Measurements from ENCODE around the gene SKA1.

The SKA1 gene

DNA sequence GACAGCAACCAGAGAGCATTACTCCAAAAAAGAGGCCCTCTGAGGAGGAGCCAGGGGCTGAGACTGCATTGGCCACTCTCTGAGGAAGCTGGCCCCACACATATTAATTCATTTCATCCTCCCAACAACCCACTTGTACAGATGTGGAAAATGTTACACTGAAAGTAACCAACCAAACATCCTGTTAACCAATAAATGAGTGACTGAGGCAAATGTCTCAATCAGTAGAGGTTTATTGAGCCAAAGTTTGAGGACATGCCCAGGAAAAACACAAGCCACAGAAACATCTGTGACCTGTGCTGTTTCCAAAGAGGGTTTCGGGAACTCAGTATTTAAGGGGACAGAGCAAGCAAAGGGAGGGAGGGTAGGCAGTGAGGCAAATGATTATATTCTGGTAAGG, 53.0 kb downstream of the SKA1 start:
- TF ChIP-seq, protein P1, sequence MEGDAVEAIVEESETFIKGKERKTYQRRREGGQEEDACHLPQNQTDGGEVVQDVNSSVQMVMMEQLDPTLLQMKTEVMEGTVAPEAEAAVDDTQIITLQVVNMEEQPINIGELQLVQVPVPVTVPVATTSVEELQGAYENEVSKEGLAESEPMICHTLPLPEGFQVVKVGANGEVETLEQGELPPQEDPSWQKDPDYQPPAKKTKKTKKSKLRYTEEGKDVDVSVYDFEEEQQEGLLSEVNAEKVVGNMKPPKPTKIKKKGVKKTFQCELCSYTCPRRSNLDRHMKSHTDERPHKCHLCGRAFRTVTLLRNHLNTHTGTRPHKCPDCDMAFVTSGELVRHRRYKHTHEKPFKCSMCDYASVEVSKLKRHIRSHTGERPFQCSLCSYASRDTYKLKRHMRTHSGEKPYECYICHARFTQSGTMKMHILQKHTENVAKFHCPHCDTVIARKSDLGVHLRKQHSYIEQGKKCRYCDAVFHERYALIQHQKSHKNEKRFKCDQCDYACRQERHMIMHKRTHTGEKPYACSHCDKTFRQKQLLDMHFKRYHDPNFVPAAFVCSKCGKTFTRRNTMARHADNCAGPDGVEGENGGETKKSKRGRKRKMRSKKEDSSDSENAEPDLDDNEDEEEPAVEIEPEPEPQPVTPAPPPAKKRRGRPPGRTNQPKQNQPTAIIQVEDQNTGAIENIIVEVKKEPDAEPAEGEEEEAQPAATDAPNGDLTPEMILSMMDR (IDR thresholded peaks at IDR 0.05): no peak

DNA sequence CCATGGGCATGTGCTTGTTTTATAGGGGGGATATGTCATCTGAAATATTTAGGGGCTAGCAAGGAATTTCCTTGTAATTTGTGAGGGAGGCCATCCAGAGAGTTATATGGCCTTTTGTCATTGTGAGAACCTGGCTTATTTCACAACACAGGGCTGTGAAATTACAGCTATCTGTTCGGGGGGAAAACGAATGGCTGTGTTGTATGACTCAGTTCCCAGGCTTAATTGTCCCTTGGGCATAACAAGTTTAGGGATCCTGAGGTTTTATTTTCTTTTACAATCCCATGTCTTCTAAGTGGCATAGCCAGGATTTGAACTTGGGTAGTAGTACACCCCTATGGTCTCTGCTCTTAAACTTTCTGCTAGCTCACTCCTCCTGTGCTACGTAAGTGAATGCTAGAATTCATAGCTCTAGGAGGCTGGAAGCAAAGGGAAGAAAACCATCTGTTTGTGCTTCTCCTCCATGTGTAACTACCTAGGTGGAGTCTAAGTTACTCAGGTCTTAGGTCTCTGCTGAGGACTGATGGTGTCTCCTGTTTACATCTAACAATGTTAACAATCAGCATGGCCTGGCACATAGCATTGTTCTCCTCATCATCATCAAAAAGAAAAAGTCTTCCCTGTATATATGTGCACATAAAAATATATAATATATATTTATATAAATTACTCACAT, 53.8 kb downstream of the SKA1 start:
- TF ChIP-seq, protein P1 (IDR thresholded peaks at IDR 0.05): no peak

DNA sequence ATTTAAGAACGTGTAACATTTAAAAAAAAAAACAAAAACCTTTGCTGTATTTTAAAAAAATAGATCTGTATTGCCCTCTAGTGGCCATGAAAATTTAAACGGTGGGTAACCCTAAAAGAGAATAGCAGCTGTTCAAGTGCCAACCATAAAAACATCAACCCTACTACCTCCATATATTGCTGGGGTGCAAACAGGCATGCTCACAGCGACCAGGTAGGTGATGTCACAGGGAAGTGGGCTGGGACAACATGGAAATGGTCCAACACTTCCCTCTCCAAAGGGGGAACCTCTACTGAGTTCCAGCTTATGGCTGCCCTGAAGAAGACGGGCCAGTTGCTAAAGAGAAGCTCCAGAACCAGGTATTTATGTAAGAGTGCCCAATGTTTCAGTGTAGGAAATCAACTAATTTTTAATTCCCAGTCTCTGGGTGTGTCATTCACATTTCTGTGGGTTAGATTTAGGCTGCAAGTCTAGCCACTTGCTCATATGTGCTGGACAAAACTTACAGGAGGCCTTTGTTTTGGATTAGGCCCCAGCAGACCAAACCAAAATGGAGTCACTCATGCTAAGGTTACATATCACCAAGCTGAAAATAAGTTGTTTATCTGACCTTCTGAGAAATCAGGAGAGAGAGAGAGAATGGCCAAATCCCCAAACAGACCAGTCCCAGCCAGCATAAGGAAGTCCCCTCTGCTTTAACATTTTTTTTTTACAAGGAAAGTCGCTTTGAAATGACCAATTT, 54.5 kb downstream of the SKA1 start:
- TF ChIP-seq, protein P1 (IDR thresholded peaks at IDR 0.05): peak; percentile 51; the same call in 1 of the 2 replicates

DNA sequence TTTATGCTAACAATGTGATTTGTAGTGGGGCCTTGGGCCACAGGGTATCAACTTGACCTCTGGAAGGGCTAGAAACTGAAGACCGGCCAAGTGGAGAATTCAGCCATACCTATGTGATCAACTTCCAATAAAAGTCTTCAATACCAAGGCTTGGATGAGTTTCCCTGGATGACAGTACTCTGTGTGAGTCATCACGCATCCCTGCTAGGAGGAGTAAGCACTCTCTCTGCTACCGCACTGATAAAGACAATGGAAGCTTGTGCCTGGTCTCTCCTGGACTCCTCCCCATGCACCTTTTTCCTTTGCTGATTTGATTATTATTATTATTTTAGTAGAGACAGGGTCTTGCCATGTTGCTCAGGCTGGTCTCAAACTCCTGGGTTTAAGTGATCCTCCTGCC, 58.1 kb downstream of the SKA1 start:
- TF ChIP-seq, protein P1 (IDR thresholded peaks at IDR 0.05): no peak

DNA sequence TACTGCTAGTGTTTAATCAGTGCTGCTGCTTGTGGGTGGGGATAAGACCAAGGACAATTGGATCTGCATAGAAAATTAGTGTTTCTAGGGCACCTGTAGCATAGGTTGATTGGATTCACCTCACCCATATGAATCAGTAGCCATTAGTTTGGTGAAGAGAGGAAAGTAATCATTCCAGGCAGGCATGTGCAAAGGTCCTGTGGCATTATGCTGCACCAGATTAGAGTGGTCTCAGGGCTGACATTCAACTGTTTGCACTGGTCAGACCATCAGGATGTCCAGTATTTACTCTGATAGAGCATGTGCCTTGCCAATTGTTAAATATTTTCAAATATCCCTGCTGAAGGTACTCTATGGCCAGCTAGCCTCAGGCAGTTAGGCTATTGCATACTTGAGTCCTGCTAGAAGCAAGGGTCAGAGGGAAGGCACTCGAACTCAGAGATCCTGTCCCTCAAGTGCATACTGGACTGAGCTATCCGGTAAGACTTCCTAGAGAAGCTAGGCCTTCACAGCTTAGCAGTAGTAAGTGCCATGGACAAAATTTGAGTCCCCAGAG, 64.7 kb downstream of the SKA1 start:
- TF ChIP-seq, protein P1 (IDR thresholded peaks at IDR 0.05): no peak

DNA sequence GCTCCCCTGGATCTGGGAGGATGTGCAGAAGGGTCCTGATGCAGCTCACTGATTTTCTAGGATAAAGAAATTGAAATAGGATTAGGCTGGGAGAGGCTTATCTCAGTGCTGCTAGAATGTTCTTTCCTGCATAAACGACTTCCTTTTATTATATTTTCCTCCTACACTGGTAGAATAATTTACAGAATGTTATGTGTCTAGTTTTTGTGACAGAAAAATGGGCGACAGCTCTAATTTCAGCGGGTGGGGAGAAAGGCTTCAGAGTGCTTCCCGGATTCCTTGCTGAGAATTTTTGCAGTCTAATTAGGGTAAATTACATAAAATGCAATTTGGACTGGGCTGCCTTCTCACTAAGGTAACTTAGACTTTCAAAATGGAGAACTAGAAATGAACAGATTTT, 66.2 kb downstream of the SKA1 start:
- TF ChIP-seq, protein P1 (IDR thresholded peaks at IDR 0.05): no peak

DNA sequence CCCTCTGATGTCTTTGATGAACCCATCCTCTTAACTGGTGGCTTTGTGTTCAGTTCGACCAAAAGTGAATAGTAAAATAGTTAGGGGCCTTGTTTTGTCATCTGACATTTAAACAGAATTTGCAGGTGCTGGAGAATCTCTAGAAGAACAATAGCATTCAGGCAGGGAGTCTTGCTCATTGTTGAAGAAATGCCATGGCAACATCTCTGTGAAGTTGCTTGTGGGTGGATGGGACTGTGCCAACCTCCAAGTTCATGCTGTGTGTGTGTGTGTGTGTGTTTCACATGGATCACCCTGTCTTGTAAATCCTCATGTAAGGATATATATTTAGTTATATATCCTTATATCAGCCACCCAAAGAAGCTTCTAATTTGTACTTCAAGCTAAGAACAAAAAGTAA, 66.7 kb downstream of the SKA1 start:
- TF ChIP-seq, protein P1 (IDR thresholded peaks at IDR 0.05): no peak

Measured in LNCAP (cell line).